NOMO-1 treated with DMSO at 0.1 percent for 48 hours (cell line): ENCODE results near the gene IL11.

ENCODE experiments used
- DNase-seq: peaks from one replicate; lab custom pipeline; 2025; ENCODE audit not compliant: unreplicated experiment; lab: John Stamatoyannopoulos, UW

IL11 gene

GRCh38 chr19:55391702-55392615 is 21.7 kb upstream of the IL11 start:
- DNase-seq: no peak

GRCh38 chr19:55391191-55391670 is 21.0 kb upstream of the IL11 start:
- DNase-seq: no peak

GRCh38 chr19:55390461-55390880 is 20.2 kb upstream of the IL11 start:
- no peak for DNase-seq

- no peak for DNase-seq
Observed at GRCh38 chr19:55389386-55390317, 19.4 kb upstream of the IL11 start.

- no peak for DNase-seq
Observed at GRCh38 chr19:55387736-55388497, 17.7 kb upstream of the IL11 start.

- DNase-seq: no peak
Observed at GRCh38 chr19:55386493-55386971, 16.3 kb upstream of the IL11 start.

- DNase-seq: peak; percentile 98
Observed at GRCh38 chr19:55385724-55386492, 15.6 kb upstream of the IL11 start, which contains the start of gene RPL28. Gene RPL28 (plus strand): TSS chr19:55385932. CDS start chr19:55386358, 426 bp downstream.

- DNase-seq: peak; percentile 92
Observed at GRCh38 chr19:55384920-55385723, 14.9 kb upstream of the IL11 start.

GRCh38 chr19:55384131-55384919 is 14.1 kb upstream of the IL11 start, which contains the start of gene TMEM238:
Gene TMEM238 (minus strand): TSS chr19:55384292. CDS start chr19:55384259, 33 bp downstream.
- DNase-seq: peak; percentile 50

GRCh38 chr19:55383279-55384130 is 13.2 kb upstream of the IL11 start:
- DNase-seq: peak; percentile 56

GRCh38 chr19:55382522-55383054 is 12.3 kb upstream of the IL11 start:
- no peak for DNase-seq

GRCh38 chr19:55382013-55382412 is 11.8 kb upstream of the IL11 start:
- no peak for DNase-seq

- no peak for DNase-seq
Observed at GRCh38 chr19:55379174-55379573, 8.9 kb upstream of the IL11 start.

- no peak for DNase-seq
Observed at GRCh38 chr19:55377356-55378131, 7.3 kb upstream of the IL11 start.

GRCh38 chr19:55376241-55376933 is 6.1 kb upstream of the IL11 start, which contains the start of gene TMEM190:
Gene TMEM190 (plus strand): TSS chr19:55376826. CDS start chr19:55376854, 28 bp downstream.
- DNase-seq: no peak
